IPS-18a (cell line): ENCODE results near the gene SHROOM2.

Experiments
- H3K27ac ChIP-seq: one replicate; pipeline ENCODE4 v1.5.1; 2013; ENCODE audit warnings: low read length
- H3K27me3 ChIP-seq: one replicate; pipeline ENCODE4 v1.6.1; 2013; ENCODE audit warnings: mild to moderate bottlenecking, low read length; ENCODE audit not compliant: control insufficient read depth, insufficient read depth
- H3K36me3 ChIP-seq: one replicate; pipeline ENCODE4 v1.6.1; 2013; ENCODE audit warnings: low read depth, low read length; ENCODE audit not compliant: control insufficient read depth
- H3K4me1 ChIP-seq: one replicate; pipeline ENCODE4 v1.6.1; 2013; ENCODE audit warnings: low read depth, low read length; ENCODE audit not compliant: control insufficient read depth
- H3K4me3 ChIP-seq: one replicate; pipeline ENCODE4 v1.5.1; 2013; ENCODE audit warnings: low read length
- H3K9ac ChIP-seq: one replicate; pipeline ENCODE4 v1.6.1; 2013; ENCODE audit warnings: mild to moderate bottlenecking, low read length, moderate library complexity
- H3K9me3 ChIP-seq: one replicate; pipeline ENCODE4 v1.6.1; 2013; ENCODE audit warnings: low read depth, low read length; ENCODE audit not compliant: control insufficient read depth

SHROOM2 gene

GRCh38 chrX:9861711-9862110, 75.5 kb downstream of the SHROOM2 start:
- Histone ChIP-seq H3K9me3 (no peaks in the 10 kb centered on the region), H3K9ac (no peak overlapping the region), H3K36me3 (no peaks in the 10 kb centered on the region)

GRCh38 chrX:9862525-9862924, 76.3 kb downstream of the SHROOM2 start:
- no peaks in the 10 kb centered on the region for H3K27me3 ChIP-seq
- H3K36me3 ChIP-seq = no peaks in the 10 kb centered on the region
- H3K9me3 ChIP-seq = no peaks in the 10 kb centered on the region
- H3K4me1 ChIP-seq = peaks cover 10% of the 10 kb centered on the region
- H3K4me3 ChIP-seq = no peak overlapping the region
- no peak overlapping the region for H3K9ac ChIP-seq
- no peak overlapping the region for H3K27ac ChIP-seq

More at GRCh38 chrX:9861711-9862110, 75.5 kb downstream of the SHROOM2 start:
- Histone ChIP-seq H3K27me3 (no peaks in the 10 kb centered on the region), H3K4me3 (no peak overlapping the region), H3K27ac (no peak overlapping the region), H3K4me1 (peaks cover 9% of the 10 kb centered on the region)

- Histone ChIP-seq H3K4me1 (peaks cover 13% of the 10 kb centered on the region), H3K4me3 (no peak overlapping the region), H3K9ac (no peak overlapping the region), H3K9me3 (no peaks in the 10 kb centered on the region), H3K36me3 (no peaks in the 10 kb centered on the region), H3K27me3 (no peaks in the 10 kb centered on the region), H3K27ac (no peak overlapping the region)
These were observed 76.7 kb downstream of the SHROOM2 start for GRCh38 chrX:9862953-9863352.

- H3K4me1 ChIP-seq = peaks cover 13% of the 10 kb centered on the region
- H3K9ac ChIP-seq = no peak overlapping the region
- H3K36me3 ChIP-seq = no peaks in the 10 kb centered on the region
- H3K9me3 ChIP-seq = no peaks in the 10 kb centered on the region
- H3K27ac ChIP-seq = no peak overlapping the region
- H3K27me3 ChIP-seq = no peaks in the 10 kb centered on the region
- H3K4me3 ChIP-seq = no peak overlapping the region
These were observed 77.8 kb downstream of the SHROOM2 start for GRCh38 chrX:9864011-9864410.

- no peaks in the 10 kb centered on the region for H3K27me3 ChIP-seq
- no peak overlapping the region for H3K27ac ChIP-seq
- no peaks in the 10 kb centered on the region for H3K9me3 ChIP-seq
These were observed 79.7 kb downstream of the SHROOM2 start for GRCh38 chrX:9865804-9866472.

GRCh38 chrX:9866633-9867032, 80.4 kb downstream of the SHROOM2 start:
- H3K9ac ChIP-seq = no peak overlapping the region

More at GRCh38 chrX:9865804-9866472, 79.7 kb downstream of the SHROOM2 start:
- no peak overlapping the region for H3K9ac ChIP-seq
- H3K36me3 ChIP-seq = no peaks in the 10 kb centered on the region
- H3K4me1 ChIP-seq = peaks cover 13% of the 10 kb centered on the region
- no peak overlapping the region for H3K4me3 ChIP-seq

GRCh38 chrX:9867226-9867625, 81.0 kb downstream of the SHROOM2 start:
- Histone ChIP-seq H3K27ac (no peak overlapping the region), H3K9me3 (no peaks in the 10 kb centered on the region), H3K4me1 (peaks cover 13% of the 10 kb centered on the region), H3K36me3 (no peaks in the 10 kb centered on the region), H3K9ac (no peak overlapping the region), H3K4me3 (no peak overlapping the region), H3K27me3 (no peaks in the 10 kb centered on the region)

More at GRCh38 chrX:9866633-9867032, 80.4 kb downstream of the SHROOM2 start:
- H3K36me3 ChIP-seq = no peaks in the 10 kb centered on the region
- H3K27ac ChIP-seq = no peak overlapping the region
- H3K27me3 ChIP-seq = no peaks in the 10 kb centered on the region
- no peaks in the 10 kb centered on the region for H3K9me3 ChIP-seq
- H3K4me3 ChIP-seq = no peak overlapping the region
- peaks cover 13% of the 10 kb centered on the region for H3K4me1 ChIP-seq

GRCh38 chrX:9867753-9868152, 81.5 kb downstream of the SHROOM2 start:
- Histone ChIP-seq H3K4me3 (no peak overlapping the region), H3K27ac (no peak overlapping the region), H3K27me3 (no peaks in the 10 kb centered on the region), H3K9me3 (no peaks in the 10 kb centered on the region), H3K9ac (no peak overlapping the region), H3K4me1 (peaks cover 13% of the 10 kb centered on the region), H3K36me3 (no peaks in the 10 kb centered on the region)

- Histone ChIP-seq H3K27me3 (no peaks in the 10 kb centered on the region), H3K27ac (no peak overlapping the region), H3K9me3 (no peaks in the 10 kb centered on the region), H3K4me3 (no peak overlapping the region), H3K36me3 (no peaks in the 10 kb centered on the region), H3K4me1 (peaks cover 7% of the 10 kb centered on the region), H3K9ac (no peak overlapping the region)
These were observed 85.6 kb downstream of the SHROOM2 start for GRCh38 chrX:9871701-9872268.

GRCh38 chrX:9873360-9873759, 87.1 kb downstream of the SHROOM2 start:
- Histone ChIP-seq H3K27ac (no peak overlapping the region), H3K4me1 (peaks cover 5% of the 10 kb centered on the region), H3K27me3 (no peaks in the 10 kb centered on the region), H3K9me3 (no peaks in the 10 kb centered on the region), H3K4me3 (no peak overlapping the region), H3K36me3 (no peaks in the 10 kb centered on the region), H3K9ac (no peak overlapping the region)

GRCh38 chrX:9873952-9874351, 87.7 kb downstream of the SHROOM2 start:
- no peak overlapping the region for H3K4me3 ChIP-seq
- H3K27me3 ChIP-seq = no peaks in the 10 kb centered on the region
- H3K4me1 ChIP-seq = peaks cover 6% of the 10 kb centered on the region
- H3K27ac ChIP-seq = no peak overlapping the region
- no peaks in the 10 kb centered on the region for H3K9me3 ChIP-seq
- H3K36me3 ChIP-seq = no peaks in the 10 kb centered on the region
- no peak overlapping the region for H3K9ac ChIP-seq

GRCh38 chrX:9874483-9874882, 88.3 kb downstream of the SHROOM2 start:
- Histone ChIP-seq H3K9ac (no peak overlapping the region), H3K9me3 (no peaks in the 10 kb centered on the region), H3K27ac (no peak overlapping the region), H3K4me1 (peaks cover 6% of the 10 kb centered on the region), H3K4me3 (no peak overlapping the region), H3K27me3 (no peaks in the 10 kb centered on the region), H3K36me3 (no peaks in the 10 kb centered on the region)
